Activated CD4-positive, alpha-beta T cell treated with anti-CD3 and anti-CD28 coated beads, Interleukin-2, Interleukin-4, amounts not matched to agents 100 ng/mL and 50 ng/mL, durations not matched to agents 16 hours and 8 hours (primary cell): ENCODE data around the gene CLASP1.
"Not testable (repeated sequence)": the region's sequence is repeated elsewhere in the genome, so short reads cannot be mapped to it uniquely, and the experiment has no call there.

Experiments used
- DNase-seq: peaks from one replicate; pipeline ENCODE4 v3.0.0-alpha.2; 2020; ENCODE audit warnings: low spot score

CLASP1 gene

GRCh38 chr2:121649149-121649595 is at the start of gene CLASP1:
Gene CLASP1, minus strand, starts transcription at chr2:121649462. Its CDS starts 43,567 bp downstream, at chr2:121605895.
- no peak for DNase-seq

GRCh38 chr2:121698318-121698930 is 49.2 kb upstream of the CLASP1 start:
- DNase-seq = peak; percentile 64

- no peak for DNase-seq
Measured at GRCh38 chr2:121697108-121697631, 47.9 kb upstream of the CLASP1 start.

GRCh38 chr2:121696410-121696930 is 47.2 kb upstream of the CLASP1 start:
- no peak for DNase-seq

GRCh38 chr2:121695171-121695451 is 45.8 kb upstream of the CLASP1 start:
- no peak for DNase-seq

GRCh38 chr2:121694398-121695170 is 45.3 kb upstream of the CLASP1 start:
- no peak for DNase-seq

GRCh38 chr2:121690572-121690971 is 41.3 kb upstream of the CLASP1 start:
- not testable (repeated sequence) for DNase-seq

GRCh38 chr2:121690095-121690494 is 40.8 kb upstream of the CLASP1 start:
- DNase-seq = no peak

GRCh38 chr2:121689356-121689755 is 40.1 kb upstream of the CLASP1 start:
- no peak for DNase-seq

GRCh38 chr2:121688820-121689219 is 39.6 kb upstream of the CLASP1 start:
- DNase-seq = no peak

- no peak for DNase-seq
Measured at GRCh38 chr2:121686902-121687301, 37.6 kb upstream of the CLASP1 start.

GRCh38 chr2:121686218-121686617 is 37.0 kb upstream of the CLASP1 start:
- DNase-seq = no peak

- DNase-seq = no peak
Measured at GRCh38 chr2:121682396-121683298, 33.4 kb upstream of the CLASP1 start.

- no peak for DNase-seq
Measured at GRCh38 chr2:121677855-121678254, 28.6 kb upstream of the CLASP1 start.

- DNase-seq = not testable (repeated sequence)
Measured at GRCh38 chr2:121671621-121672020, 22.4 kb upstream of the CLASP1 start.

GRCh38 chr2:121670181-121670580 is 20.9 kb upstream of the CLASP1 start:
- DNase-seq = no peak

- no peak for DNase-seq
Measured at GRCh38 chr2:121667618-121668017, 18.4 kb upstream of the CLASP1 start.

- DNase-seq = no peak
Measured at GRCh38 chr2:121666042-121666441, 16.8 kb upstream of the CLASP1 start.

- no peak for DNase-seq
Measured at GRCh38 chr2:121665504-121665903, 16.2 kb upstream of the CLASP1 start.

GRCh38 chr2:121664713-121665112 is 15.5 kb upstream of the CLASP1 start:
- no peak for DNase-seq

- no peak for DNase-seq
Measured at GRCh38 chr2:121664086-121664485, 14.8 kb upstream of the CLASP1 start.

- DNase-seq = no peak
Measured at GRCh38 chr2:121663434-121663833, 14.2 kb upstream of the CLASP1 start.
